HEK293 (cell line): ENCODE results near the gene TEX28.

Experiments used
- CTCF ChIP-seq: fragments of 450-650 bp; formaldehyde crosslinking; IDR thresholded peaks from 2 replicates; pipeline ENCODE4 v1.5.1; 2016; ENCODE audit warnings: missing biosample characterization, missing genetic modification characterization
- TCF7L2 ChIP-seq: IDR thresholded peaks from 2 replicates; pipeline ENCODE4 v1.6.1; 2011; ENCODE audit warnings: low read depth, mild to moderate bottlenecking, inconsistent platforms, low read length, moderate library complexity, borderline replicate concordance
- ZBTB1 ChIP-seq: fragments of 450-650 bp; formaldehyde crosslinking; IDR thresholded peaks from 2 replicates; pipeline ENCODE4 v1.5.1; 2016; ENCODE audit warnings: missing biosample characterization, missing genetic modification characterization
- ZBTB26 ChIP-seq: fragments of 450-650 bp; formaldehyde crosslinking; optimal IDR thresholded peaks from 2 replicates; pipeline ENCODE3; 2016; ENCODE audit warnings: missing biosample characterization, mild to moderate bottlenecking, missing genetic modification characterization
- ZNF121 ChIP-seq: fragments of 450-650 bp; formaldehyde crosslinking; IDR thresholded peaks from 2 replicates; pipeline ENCODE4 v1.5.1; 2016; ENCODE audit warnings: missing biosample characterization, missing genetic modification characterization
- ZNF138 ChIP-seq: fragments of 450-650 bp; formaldehyde crosslinking; IDR thresholded peaks from 2 replicates; pipeline ENCODE4 v1.5.1; 2016; ENCODE audit warnings: missing biosample characterization, missing genetic modification characterization, borderline replicate concordance
- ZNF292 ChIP-seq: fragments of 450-650 bp; formaldehyde crosslinking; IDR thresholded peaks from 2 replicates; pipeline ENCODE4 v1.5.1; 2016; ENCODE audit warnings: low read depth, missing biosample characterization, missing genetic modification characterization, borderline replicate concordance
- ZNF335 ChIP-seq: fragments of 450-650 bp; formaldehyde crosslinking; conservative IDR thresholded peaks from 2 replicates; pipeline ENCODE4 v1.5.1; 2016; ENCODE audit warnings: missing biosample characterization, missing genetic modification characterization
- ZNF548 ChIP-seq: fragments of 450-650 bp; formaldehyde crosslinking; IDR thresholded peaks from 2 replicates; pipeline ENCODE4 v1.5.1; 2016; ENCODE audit warnings: missing biosample characterization, missing genetic modification characterization
- ZNF670 ChIP-seq: fragments of 450-650 bp; formaldehyde crosslinking; IDR thresholded peaks from 2 replicates; pipeline ENCODE4 v1.5.1; 2016; ENCODE audit warnings: missing biosample characterization, missing genetic modification characterization, low read depth
- ZNF777 ChIP-seq: fragments of 450-650 bp; formaldehyde crosslinking; IDR thresholded peaks from 2 replicates; pipeline ENCODE4 v1.5.1; 2017; ENCODE audit warnings: missing biosample characterization, missing genetic modification characterization, borderline replicate concordance
- ZNF785 ChIP-seq: fragments of 450-650 bp; formaldehyde crosslinking; IDR thresholded peaks from 2 replicates; pipeline ENCODE4 v1.5.1; 2016; ENCODE audit warnings: missing biosample characterization, missing genetic modification characterization
- TF ChIP-seq, protein P1 (sequence below): fragments of 450-650 bp; formaldehyde crosslinking; IDR thresholded peaks from 2 replicates; pipeline ENCODE4 v1.5.1; 2016; ENCODE audit warnings: missing biosample characterization, missing genetic modification characterization
- TF ChIP-seq, protein P2 (sequence below): fragments of 450-650 bp; formaldehyde crosslinking; IDR thresholded peaks from 2 replicates; pipeline ENCODE4 v1.5.1; 2016; ENCODE audit warnings: missing biosample characterization, missing genetic modification characterization, low read depth

GRCh38 chrX:154332561-154332960 lies 37.6 kb upstream of the TEX28 start:
- TF ChIP-seq TCF7L2 (no peak), CTCF (no peak), ZNF335 (no peak), ZNF548 (tag by site-specific recombination) (no peak), ZBTB26 (no peak), ZNF785 (tag by site-specific recombination) (no peak), ZNF292 (tag by site-specific recombination) (no peak), ZNF670 (no peak), ZNF777 (tag by site-specific recombination) (no peak), ZNF121 (no peak), ZBTB1 (tag by site-specific recombination) (no peak), ZNF138 (no peak)
- TF ChIP-seq, protein P1, sequence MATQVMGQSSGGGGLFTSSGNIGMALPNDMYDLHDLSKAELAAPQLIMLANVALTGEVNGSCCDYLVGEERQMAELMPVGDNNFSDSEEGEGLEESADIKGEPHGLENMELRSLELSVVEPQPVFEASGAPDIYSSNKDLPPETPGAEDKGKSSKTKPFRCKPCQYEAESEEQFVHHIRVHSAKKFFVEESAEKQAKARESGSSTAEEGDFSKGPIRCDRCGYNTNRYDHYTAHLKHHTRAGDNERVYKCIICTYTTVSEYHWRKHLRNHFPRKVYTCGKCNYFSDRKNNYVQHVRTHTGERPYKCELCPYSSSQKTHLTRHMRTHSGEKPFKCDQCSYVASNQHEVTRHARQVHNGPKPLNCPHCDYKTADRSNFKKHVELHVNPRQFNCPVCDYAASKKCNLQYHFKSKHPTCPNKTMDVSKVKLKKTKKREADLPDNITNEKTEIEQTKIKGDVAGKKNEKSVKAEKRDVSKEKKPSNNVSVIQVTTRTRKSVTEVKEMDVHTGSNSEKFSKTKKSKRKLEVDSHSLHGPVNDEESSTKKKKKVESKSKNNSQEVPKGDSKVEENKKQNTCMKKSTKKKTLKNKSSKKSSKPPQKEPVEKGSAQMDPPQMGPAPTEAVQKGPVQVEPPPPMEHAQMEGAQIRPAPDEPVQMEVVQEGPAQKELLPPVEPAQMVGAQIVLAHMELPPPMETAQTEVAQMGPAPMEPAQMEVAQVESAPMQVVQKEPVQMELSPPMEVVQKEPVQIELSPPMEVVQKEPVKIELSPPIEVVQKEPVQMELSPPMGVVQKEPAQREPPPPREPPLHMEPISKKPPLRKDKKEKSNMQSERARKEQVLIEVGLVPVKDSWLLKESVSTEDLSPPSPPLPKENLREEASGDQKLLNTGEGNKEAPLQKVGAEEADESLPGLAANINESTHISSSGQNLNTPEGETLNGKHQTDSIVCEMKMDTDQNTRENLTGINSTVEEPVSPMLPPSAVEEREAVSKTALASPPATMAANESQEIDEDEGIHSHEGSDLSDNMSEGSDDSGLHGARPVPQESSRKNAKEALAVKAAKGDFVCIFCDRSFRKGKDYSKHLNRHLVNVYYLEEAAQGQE = no peak
- TF ChIP-seq, protein P2, sequence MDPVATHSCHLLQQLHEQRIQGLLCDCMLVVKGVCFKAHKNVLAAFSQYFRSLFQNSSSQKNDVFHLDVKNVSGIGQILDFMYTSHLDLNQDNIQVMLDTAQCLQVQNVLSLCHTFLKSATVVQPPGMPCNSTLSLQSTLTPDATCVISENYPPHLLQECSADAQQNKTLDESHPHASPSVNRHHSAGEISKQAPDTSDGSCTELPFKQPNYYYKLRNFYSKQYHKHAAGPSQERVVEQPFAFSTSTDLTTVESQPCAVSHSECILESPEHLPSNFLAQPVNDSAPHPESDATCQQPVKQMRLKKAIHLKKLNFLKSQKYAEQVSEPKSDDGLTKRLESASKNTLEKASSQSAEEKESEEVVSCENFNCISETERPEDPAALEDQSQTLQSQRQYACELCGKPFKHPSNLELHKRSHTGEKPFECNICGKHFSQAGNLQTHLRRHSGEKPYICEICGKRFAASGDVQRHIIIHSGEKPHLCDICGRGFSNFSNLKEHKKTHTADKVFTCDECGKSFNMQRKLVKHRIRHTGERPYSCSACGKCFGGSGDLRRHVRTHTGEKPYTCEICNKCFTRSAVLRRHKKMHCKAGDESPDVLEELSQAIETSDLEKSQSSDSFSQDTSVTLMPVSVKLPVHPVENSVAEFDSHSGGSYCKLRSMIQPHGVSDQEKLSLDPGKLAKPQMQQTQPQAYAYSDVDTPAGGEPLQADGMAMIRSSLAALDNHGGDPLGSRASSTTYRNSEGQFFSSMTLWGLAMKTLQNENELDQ = no peak
